ENCODE data around the gene CACNG7.
A peak's percentile ranks its signal among the peaks of the same experiment; 100 is the strongest.

The CACNG7 gene

DNA sequence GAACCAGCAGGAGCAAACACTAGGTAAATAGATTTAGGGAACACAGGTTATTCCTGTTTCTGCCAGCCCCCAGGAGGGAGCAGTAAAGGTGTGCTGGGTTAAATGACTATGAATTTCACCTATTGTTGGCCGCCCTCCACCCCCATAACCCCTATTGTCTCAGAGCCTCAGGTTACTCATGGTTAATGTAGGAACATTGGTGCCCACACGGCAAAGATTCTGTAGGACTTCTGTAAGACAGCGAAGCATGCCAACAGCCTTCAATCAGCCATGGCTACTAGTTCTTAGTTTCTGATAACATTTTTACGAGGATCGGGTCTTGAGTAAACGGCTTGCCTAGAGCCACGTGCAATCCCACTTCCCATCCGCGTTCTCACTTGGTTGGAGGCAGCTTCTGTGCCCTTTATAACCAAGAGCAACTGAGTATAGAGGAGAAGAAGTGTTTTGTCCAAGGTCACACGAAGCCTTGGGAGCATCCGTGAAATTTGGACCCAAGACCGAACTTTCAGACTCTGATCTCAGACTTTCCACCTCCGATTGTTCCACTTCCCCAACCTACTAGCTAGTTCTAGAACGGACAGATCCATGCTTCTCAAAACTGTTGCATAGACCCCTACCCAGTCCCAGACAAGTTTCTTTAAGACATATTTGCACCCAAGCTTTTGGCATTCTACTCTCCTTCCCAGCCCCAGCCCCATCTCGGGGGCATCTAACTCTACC is 48.5 kb downstream of the CACNG7 start:
- no peak for DNase-seq

DNA sequence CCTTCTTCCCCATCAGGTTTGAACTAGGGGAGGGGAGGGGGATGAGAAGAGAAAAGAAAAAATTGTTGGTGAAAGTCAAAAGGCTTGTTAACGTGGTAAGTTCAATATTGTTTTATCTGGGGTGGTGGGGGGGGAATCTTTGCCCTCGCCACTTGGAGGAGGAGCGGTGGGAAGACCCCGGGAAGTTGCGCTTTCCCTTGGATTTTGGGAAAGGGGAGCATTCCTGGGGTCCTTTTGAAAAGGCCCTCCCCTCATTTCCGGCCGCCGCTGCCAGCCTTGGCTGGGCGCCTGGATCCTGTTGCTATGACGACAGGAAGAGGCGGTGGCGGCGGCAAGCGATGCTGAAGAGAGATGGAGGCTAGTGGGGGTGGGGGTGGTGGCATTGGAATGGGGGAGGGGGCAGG is 49.1 kb downstream of the CACNG7 start:
- no peak for DNase-seq

DNA sequence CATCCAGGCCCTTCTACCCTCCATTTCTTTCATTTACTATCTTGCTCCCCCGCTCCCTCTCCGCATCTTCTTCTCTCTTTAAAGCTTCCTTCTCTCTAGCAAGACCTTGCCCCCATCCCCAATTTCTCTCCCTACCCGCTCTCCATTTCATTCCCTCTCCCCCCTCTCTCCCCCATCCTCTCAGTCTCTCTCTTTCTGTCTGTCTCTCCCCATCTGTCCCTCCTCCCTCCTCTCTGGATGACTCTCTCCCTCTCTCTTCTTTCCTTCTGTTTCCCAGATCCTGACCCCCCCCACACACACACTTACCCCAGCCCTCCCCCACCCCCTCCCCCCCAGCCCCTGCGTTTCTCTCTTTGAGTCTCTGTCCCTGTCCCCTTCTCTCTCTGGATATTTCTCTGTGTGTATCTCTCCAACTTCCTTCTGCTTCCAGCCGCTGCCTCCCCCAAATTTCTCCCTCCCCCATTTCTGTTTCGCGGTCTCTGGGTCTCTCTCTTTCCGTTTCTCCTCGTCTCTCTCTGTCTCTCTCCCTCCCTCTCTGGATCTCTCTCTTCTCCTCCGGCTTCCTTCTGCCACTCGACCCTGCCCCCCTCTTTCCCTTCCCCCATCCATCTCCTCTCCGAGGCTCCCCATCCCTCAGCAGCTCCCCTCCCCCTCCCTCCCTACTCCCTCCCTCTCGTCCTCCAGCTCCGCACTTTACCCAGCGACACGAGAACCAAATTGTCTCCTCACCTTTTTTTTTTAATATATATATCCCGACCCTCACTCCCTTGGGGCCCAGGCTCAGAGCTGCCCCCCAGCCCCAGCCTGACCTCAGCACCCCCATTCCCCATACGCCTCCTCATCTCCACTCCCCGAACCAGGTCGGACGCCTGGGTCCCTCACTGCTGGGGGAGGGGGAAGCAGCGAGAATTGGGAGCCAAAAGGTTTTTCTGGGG is 50.0 kb downstream of the CACNG7 start:
- no peak for DNase-seq

DNA sequence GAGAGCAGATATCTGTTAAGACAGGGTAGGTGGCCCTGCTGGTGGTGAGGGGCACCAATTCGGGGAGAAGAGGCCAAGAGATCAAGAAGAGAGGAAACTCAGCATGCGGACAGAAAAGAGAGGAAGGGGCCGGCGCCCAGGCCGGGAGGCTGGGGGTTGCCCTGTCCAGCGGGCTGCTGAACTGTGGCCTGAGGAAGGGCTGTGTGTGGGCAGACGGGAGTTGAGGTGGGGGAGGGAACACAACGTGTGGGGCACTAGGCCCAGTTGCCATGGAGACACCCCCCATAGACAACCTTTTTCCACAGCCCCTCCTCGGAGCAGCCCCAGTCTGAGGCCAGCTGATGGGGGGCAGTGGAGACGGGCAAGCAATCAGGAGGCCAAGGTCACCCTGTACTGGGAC is 51.1 kb downstream of the CACNG7 start:
- no peak for DNase-seq

DNA sequence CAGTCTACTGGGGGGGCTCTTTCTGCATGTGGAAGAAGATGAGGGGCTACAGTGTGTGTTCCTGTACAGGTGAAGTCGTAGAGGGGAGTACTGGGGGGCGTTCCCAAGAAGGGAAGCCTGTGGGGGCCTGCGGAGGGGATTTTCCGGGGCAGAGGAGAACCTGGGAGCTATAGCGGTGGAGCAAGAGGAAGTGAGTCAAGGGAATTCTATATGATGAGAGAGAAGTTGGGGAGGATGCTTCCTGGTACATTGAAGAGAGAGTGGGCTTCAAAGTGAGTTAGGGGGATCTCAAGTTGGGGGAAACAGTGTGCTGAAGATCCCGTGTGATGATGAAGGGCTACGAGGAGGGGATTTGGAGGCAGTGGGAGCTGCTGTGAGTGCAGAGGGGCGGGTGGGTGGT is 51.8 kb downstream of the CACNG7 start:
- DNase-seq = no peak

DNA sequence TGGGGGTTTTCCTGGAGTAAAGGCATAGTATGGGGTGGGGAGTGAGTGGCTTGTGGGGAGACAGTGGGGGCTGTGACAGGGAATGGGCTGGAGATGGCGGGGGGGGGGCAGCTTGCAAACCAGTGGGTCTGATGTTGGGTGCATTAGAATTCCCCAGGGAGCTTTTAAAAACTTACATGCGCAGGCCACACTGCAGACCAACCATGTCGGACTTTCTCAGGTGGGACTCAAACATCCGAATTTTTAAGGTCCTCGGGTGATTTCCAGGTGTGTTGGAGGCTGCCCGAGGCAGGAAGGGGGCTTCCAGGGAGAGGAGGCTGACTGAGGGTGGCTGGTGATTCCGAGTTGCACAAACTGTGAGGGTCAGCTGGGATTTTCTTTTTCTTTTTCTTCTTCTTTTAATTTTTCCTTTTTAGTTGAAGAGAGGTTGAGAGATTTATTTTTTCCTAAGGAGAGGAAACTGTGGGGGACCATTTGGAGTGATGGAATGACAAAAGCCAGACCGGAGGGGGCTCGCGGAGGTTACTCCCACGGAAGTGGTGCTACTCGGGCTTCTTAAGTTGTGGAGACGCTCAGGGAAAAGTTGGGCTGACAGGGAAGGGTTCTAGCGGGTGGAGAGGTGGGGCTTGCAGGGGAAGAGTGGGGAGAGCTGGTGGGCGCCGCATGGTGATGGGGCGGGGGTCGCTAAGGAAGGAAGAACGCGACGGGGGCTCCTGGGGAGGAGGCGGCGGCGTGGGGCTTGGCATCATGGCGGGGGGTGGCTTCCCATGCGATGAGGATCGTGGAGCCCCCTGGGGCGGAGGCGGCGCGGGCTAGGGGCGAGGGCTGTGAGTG is 52.7 kb downstream of the CACNG7 start:
- DNase-seq = no peak

DNA sequence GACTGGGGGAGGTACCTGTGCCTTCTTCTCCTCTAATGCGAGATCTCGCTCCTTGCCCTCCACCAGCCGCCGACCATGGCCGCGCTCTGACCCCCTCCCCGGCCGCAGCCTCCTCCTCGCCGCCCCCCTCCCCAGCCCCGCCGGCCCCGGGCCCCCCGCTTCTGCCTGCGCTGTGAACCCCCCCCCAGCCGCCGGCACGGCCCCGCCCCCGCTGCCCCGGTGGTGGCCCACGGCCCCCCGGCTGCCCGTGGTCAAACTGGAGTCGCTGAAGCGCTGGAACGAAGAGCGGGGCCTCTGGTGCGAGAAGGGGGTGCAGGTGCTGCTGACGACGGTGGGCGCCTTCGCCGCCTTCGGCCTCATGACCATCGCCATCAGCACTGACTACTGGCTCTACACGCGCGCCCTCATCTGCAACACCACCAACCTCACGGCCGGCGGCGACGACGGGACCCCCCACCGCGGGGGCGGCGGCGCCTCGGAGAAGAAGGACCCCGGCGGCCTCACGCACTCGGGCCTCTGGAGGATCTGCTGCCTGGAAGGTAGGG is 53.9 kb downstream of the CACNG7 start, which contains the start of gene CACNG8:
Gene CACNG8 (plus strand): TSS at position 51 of the 545 bp plus-strand sequence.
- no peak for DNase-seq

DNA sequence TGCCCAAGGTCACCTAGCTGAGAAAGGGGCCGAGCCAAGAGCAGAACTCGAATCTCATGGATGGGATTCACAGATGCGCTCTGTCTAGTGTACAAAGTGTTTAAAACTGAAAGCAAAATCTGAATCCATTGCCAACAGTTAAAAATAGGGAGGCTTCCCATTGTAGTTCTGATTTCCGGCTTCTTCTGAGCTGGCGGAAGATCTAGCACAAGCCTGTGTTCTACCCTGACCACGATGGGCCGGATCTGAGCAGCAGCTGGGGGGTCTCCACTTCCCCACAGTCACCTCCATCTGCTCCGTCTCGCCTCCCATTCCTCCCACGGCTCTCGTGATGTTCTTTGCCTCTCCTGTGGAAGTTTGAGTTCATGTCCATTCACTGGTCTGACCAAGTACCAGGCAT is 56.0 kb downstream of the CACNG7 start:
- no peak for DNase-seq

DNA sequence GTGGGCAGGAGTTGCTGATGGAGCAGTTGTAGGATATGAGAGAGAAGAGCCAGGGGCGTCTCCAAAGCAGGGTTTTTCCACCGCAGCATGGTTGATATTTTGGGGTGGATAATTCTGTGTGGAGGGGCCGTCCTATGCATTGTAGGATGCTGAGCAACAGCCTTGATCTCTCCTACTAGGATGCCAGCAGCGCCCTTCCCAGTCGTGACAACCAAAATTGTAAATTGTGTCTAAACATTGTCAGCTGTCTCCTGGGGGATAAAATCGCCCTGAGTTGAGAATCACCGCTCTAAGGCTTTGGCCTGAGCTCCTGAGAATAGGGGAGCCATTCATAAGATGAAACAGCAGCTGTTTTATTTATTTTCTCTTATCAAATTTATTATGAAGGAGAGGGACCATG is 57.9 kb downstream of the CACNG7 start:
- no peak for DNase-seq

DNA sequence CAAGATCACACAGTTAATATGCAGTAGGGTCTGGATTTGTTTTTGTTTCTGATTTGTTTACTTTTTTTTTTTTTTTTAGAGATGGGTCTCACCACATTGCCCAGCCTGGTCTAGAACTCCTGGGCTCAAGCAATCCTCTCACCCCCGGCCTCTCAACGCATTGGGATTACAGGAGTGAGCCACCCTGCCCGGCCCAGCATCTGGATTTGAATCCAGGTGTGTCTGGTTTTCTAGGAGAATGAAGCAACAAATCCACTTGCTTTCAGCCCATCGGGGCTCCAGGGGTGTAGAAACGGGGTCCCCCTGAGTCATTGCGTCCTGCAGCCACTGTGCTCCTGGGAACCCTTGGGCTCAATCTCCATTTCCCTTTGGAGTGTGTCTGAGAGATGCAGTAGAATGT is 60.3 kb downstream of the CACNG7 start:
- no peak for DNase-seq

DNA sequence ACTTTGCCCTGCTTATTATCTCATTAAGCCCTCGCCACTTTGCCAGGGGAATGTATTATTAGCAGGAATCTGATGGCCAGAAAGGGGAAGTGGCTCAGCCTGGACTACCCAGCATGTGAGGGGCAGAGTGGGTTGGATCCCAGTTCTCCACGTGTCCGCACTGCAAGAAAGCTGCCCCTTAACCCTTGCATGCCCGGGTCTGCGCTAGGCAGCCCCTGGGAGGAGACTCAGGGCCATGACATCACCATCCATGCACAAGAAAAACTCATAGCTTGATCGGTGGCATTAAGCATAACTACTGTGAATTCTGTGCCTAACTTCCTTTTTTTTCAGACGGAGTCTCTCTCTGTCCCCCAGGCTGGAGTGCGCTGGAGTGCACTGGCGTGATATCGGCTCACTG is 62.6 kb downstream of the CACNG7 start:
- DNase-seq = no peak

DNA sequence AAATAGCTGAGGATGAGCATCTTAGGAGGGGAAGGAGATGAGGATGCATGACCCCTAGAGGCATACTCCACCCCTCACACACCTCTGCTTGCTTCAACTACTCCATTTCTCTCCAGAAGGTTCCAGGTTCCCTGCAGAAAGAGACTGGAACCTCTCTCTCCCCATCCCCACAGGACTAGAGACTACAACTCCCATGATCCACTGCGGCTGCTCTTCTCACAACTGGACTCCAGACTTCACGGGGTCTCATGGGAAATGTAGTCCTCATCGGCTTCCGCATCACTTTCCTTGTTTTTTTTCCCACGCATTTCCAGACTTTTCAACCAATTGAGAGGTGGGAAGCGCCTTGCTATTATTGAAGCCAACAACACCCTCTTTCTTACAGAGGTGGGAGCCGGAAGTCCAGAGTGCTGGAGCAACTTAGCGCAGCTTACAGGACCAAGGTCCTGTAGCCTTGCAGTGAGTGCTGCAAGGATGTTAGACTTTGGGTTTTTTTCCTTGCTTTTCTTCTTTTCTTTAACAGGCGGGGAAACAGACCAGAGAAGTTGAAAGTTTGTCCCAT is 68.4 kb downstream of the CACNG7 start:
- peak; percentile 70 for DNase-seq

DNA sequence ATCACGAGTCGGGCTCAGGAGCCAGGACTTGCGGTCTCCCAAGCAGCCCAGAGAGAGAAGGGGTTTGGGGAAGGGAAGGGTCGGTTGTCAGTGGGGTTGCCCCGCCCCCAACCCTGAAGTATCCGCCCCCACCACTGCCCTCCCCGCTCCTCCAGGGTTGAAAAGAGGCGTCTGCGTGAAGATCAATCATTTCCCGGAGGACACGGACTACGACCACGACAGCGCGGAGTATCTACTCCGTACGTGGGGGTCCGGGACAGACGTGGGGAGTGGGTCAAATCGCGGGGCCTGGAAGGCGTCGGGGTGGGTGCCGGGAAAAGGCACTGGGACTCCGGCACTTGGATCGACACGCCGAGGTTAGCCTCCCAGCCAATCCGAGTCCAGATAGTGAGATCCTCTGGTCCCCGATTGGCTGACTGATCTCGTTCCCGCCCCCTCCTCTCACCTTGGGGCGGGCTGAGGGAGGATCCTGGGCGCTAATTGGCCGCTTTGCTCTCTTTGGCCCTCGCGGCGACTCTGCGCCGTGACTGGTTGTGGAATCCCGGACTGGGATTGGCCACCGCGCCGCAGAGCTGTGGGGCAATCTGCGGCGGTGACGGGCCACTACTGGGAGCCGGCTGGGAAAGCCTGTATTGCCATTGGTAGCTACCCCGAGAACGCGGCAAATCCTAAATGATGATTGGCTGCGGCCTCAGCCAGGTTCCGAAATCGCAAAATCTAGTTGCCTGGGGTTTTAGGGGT is 69.1 kb downstream of the CACNG7 start:
- peak; percentile 38 for DNase-seq

DNA sequence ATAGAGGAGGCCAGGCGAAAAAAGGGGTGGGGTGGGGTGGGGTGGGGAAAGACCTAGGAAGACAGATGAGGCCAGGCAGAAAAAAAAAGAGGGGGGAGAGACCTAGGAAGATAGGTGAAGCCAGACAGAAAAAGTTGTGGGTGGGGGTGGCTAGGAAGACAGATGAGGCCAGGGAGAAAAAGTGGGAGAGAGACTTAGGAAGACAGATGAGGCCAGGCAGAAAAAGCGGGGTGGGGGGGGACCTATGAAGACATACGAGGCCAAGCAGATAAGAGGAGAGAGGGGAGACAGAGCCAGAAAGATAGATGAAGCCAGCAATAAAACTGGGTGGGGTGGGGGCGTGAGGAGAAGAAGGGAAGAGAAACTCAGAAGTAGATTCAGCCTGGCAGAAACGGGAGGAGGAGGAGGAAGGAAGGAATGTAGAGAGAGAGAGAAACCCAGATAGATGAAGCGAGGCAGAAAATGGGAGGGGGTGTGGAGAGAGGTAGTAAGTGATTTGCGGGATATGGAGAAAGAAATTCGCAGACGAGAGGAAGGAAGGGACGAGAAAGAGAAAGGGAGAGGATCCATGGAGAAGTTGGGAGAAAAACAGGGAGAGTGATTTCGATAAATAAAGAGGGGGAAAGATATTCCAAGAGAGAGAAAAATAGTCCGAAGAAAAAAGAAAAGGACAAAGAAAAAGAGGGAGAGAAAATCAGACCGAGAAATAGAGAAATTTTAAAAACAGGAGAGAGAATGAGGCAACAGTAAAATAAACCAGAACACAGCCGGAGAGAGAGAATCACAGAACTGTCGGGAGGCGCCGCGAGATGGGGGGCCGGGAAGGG is 70.1 kb downstream of the CACNG7 start:
- no peak for DNase-seq

DNA sequence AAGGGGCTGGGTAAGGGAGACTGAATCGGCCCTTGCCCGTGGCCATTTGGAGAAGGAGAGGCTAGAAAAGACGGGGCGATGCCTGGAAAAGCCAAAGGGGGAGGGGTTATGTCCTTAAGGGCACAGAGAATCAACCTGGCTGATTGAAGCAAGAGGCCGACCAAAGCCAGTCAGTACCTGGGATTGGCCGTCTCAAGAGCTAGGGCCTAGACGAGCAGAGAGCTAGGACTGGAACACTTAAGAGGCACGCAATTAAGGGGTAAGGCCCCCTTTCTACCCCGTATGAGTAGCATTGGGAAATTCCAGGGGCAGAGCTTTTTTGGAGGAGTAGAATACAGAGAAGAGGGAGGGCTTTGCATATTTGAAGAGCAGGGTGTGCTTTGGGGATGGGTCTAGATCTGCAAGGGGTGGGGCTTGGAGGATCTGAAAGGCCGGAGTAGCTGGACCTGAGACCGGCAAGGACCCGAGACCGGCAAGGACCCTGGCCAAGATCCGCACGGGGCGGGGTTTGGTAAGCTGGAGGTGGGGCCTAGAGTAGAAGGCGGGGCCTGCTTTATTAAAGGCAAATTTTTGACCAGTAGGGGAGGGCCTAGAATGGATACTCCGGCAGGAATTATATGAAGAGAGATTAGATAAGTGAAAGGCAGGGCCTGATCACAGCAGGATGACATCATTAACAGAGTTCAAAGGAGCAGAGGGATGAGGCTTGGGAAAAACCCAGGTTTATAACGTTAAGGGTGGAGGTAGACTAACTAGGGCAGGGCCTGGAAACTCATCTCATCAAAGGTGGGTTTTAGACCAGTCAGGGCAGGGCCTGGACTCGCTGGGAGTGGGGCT is 71.7 kb downstream of the CACNG7 start:
- DNase-seq = no peak

DNA sequence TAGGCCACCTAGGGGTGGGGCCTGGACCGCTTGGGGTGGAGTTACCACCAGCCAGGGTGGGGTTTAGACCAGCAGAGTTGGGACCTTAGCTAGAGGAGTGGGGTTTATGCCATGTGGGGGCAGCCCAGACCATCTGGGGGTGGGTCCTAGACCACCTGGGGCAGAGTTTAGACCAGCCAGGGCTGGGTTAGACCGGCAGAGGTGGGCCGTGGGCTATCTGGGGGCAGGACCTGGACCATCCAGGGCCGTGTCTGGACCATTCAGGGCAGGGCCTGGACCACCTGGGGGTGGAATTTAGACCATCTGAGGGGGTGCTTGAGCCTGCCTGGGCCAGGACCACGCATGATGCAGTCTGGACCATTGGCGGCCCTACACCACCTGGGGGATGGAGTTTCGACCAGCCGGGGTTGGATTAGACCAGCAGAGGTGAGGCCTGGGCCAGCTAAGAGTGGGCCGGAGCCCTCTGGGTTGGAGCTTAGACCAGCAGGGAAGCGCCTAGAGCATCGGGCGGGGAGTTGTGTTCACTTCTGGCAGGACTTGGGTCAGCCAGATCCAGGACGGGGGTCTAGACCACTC is 72.4 kb downstream of the CACNG7 start:
- DNase-seq = no peak

DNA sequence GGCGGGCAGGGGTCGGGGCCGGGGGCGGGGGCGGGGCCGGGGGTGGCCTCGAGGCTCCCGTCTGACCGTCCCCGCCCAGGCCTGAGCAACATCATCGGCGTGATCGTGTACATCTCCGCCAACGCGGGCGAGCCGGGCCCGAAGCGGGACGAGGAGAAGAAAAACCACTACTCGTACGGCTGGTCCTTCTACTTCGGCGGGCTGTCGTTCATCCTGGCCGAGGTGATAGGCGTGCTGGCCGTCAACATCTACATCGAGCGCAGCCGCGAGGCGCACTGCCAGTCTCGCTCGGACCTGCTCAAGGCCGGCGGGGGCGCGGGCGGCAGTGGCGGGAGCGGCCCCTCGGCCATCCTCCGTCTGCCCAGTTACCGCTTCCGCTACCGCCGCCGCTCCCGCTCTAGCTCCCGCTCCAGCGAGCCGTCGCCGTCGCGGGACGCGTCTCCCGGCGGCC is 72.9 kb downstream of the CACNG7 start:
- DNase-seq = no peak

DNA sequence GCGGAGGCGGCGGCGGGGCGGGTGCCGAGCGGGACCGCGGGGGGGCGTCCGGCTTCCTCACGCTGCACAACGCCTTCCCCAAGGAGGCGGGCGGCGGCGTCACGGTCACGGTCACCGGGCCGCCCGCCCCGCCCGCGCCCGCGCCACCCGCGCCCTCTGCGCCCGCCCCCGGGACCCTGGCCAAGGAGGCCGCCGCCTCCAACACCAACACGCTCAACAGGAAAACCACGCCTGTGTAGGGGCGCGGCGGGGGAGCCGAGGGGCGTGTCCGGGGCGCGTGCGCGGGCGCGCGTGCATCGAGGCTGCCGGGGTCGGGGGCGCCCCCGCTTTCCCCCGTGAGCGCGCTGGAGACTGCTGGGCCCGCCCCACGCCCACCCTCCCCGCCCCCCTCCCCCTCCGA is 73.5 kb downstream of the CACNG7 start:
- DNase-seq = no peak

Data from activated CD4-positive, alpha-beta T cell treated with anti-CD3 and anti-CD28 coated beads, Interleukin-10, Interleukin-2, amounts not matched to agents 100 ng/mL and 50 ng/mL, durations not matched to agents 16 hours and 8 hours (primary cell).